GM12878 (cell line): ENCODE results near the gene PSMB5. TPM values are rescaled to one million over a fixed set of nuclear protein-coding genes. Genes with fewer than 3 reads are reported as not detected.
A peak's percentile ranks its signal among the peaks of the same experiment; 100 is the strongest.

ENCODE experiments used
- BCL11A ChIP-seq: IDR thresholded peaks from 2 replicates; pipeline ENCODE4 v1.6.1; 2011; ENCODE audit warnings: low read depth, low read length
- BHLHE40 ChIP-seq, 2 experiments: fragments of 450-650 bp in 1 of 2; IDR thresholded peaks; 2 replicates each; pipeline ENCODE4 v1.6.1; 2011 to 2017; ENCODE audit warnings: low read depth in 2 of 2, borderline replicate concordance in 1 of 2, improper control_type of control experiment in 1 of 2, low read length in 1 of 2, mild to moderate bottlenecking in 1 of 2
- CEBPB ChIP-seq, 2 experiments: fragments of 150-350 bp in 1 of 2; IDR thresholded peaks; 2 replicates each; pipeline ENCODE4 v1.6.1; 2012 to 2014; ENCODE audit warnings: low read depth in 2 of 2, low read length in 2 of 2, borderline replicate concordance in 1 of 2, inconsistent platforms in 1 of 2
- CREB1 ChIP-seq: IDR thresholded peaks from 2 replicates; pipeline ENCODE4 v1.6.1; 2012; ENCODE audit warnings: low read depth, mild to moderate bottlenecking, inconsistent platforms
- CREM ChIP-seq: IDR thresholded peaks from 2 replicates; pipeline ENCODE4 v1.6.1; 2014; ENCODE audit warnings: antibody characterized with exemption, low read depth
- CTCF ChIP-seq, 3 experiments: IDR thresholded peaks in 2 of 3; conservative IDR thresholded peaks in 1 of 3; 2 replicates each; pipeline ENCODE4 v1.5.1; 2011; ENCODE audit warnings: low read depth in 3 of 3, low read length in 3 of 3, mild to moderate bottlenecking in 3 of 3, control low read depth in 2 of 3, moderate library complexity in 2 of 3, inconsistent platforms in 1 of 3, mixed read lengths in 1 of 3; ENCODE audit not compliant: control insufficient read depth in 2 of 3, insufficient read depth in 1 of 3; ENCODE audit errors: extremely low read depth in 1 of 3
- E4F1 ChIP-seq: fragments of 450-650 bp; IDR thresholded peaks from 2 replicates; pipeline ENCODE4 v1.6.1; 2018; ENCODE audit warnings: borderline replicate concordance, mild to moderate bottlenecking; ENCODE audit not compliant: partially characterized antibody
- EP300 ChIP-seq, 2 experiments: fragments of 150-350 bp in 1 of 2; IDR thresholded peaks; 2 replicates each; pipeline ENCODE4 v1.6.1; 2011 to 2012; ENCODE audit warnings: low read depth in 2 of 2, low read length in 2 of 2, borderline replicate concordance in 1 of 2, improper control_type of control experiment in 1 of 2, inconsistent platforms in 1 of 2; ENCODE audit not compliant: control insufficient read depth in 1 of 2
- FOS ChIP-seq: IDR thresholded peaks from 3 replicates; pipeline ENCODE4 v1.6.1; 2011; ENCODE audit warnings: borderline replicate concordance; ENCODE audit not compliant: insufficient read length; ENCODE audit errors: extremely low read depth
- GABPA ChIP-seq: IDR thresholded peaks from 2 replicates; pipeline ENCODE4 v1.6.1; 2014; ENCODE audit warnings: antibody characterized with exemption, low read depth, mild to moderate bottlenecking, inconsistent platforms
- IKZF1 ChIP-seq: fragments of 450-650 bp; conservative IDR thresholded peaks from 2 replicates; pipeline ENCODE4 v1.6.1; 2017; ENCODE audit warnings: antibody characterized with exemption, mild to moderate bottlenecking
- IKZF2 ChIP-seq, 2 experiments: fragments of 450-650 bp; IDR thresholded peaks; 2 replicates each; pipeline ENCODE4 v1.6.1; 2017; ENCODE audit warnings: mild to moderate bottlenecking in 2 of 2, moderate library complexity in 2 of 2
- MYB ChIP-seq: fragments of 150-350 bp; IDR thresholded peaks from 2 replicates; pipeline ENCODE4 v1.6.1; 2014; ENCODE audit warnings: mild to moderate bottlenecking, low read depth, low read length, borderline replicate concordance
- NR2F1 ChIP-seq: fragments of 450-650 bp; conservative IDR thresholded peaks from 2 replicates; pipeline ENCODE4 v1.6.1; 2017; ENCODE audit warnings: mild to moderate bottlenecking
- NRF1 ChIP-seq: conservative IDR thresholded peaks from 2 replicates; pipeline ENCODE4 v1.6.1; 2011; ENCODE audit warnings: mild to moderate bottlenecking, low read depth, low read length, improper control_type of control experiment
- POU2F2 ChIP-seq: IDR thresholded peaks from 3 replicates; pipeline ENCODE4 v1.6.1; 2011; ENCODE audit warnings: low read depth, mild to moderate bottlenecking, low read length, borderline replicate concordance
- SRF ChIP-seq, 2 experiments: IDR thresholded peaks; 2 replicates each; pipeline ENCODE4 v1.6.1; 2011; ENCODE audit warnings: low read depth in 2 of 2, low read length in 2 of 2, mild to moderate bottlenecking in 1 of 2, moderate library complexity in 1 of 2
- TARDBP ChIP-seq: IDR thresholded peaks from 2 replicates; pipeline ENCODE4 v1.6.1; 2016; ENCODE audit warnings: borderline replicate concordance
- TCF7 ChIP-seq: IDR thresholded peaks from 2 replicates; pipeline ENCODE4 v1.6.1; 2014; ENCODE audit warnings: antibody characterized with exemption, borderline replicate concordance
- polyA plus RNA-seq, 11 experiments: library from polyadenylated mRNA; depleted of rRNA in 4 of 11; unstranded in 6 of 11; stranded (reverse) in 5 of 11; fragments of >200 nt; fragmentation: Nextera tagmentation in 4 of 11; fragmentation: Illumina TruSeq in 1 of 11; extraction: Ambion mirVana in 4 of 11; extraction: Trizol in 1 of 11; gene quantifications; 1 replicate in 1 of 11; 2 replicates in 10 of 11; pipeline versions ENCODE4 v1.2.1 to v1.2.3, GENCODE V29; 2011 to 2016; ENCODE audit warnings: inconsistent platforms in 2 of 11, missing spikeins in 2 of 11, low read depth in 1 of 11
- total RNA-seq, 4 experiments: library from RNA; depleted of rRNA in 3 of 4; stranded (reverse); fragments of >200 nt in 3 of 4; fragmentation: Illumina TruSeq in 1 of 4; extraction: Trizol in 1 of 4; gene quantifications; 2 replicates each; pipeline versions ENCODE4 v1.2.1 to v1.2.3, GENCODE V29; 2013 to 2021
- TF ChIP-seq, protein P1 (sequence below): fragments of 450-650 bp; IDR thresholded peaks from 2 replicates; pipeline ENCODE4 v1.6.1; 2014; ENCODE audit warnings: mild to moderate bottlenecking

PSMB5 gene
- total and polyA plus RNA-seq, 10 of the 15 experiments (the other 5 are each of a cell fraction or from before 2014, with no cell fraction given) = 84.5 to 802 (median 144) TPM

DNA sequence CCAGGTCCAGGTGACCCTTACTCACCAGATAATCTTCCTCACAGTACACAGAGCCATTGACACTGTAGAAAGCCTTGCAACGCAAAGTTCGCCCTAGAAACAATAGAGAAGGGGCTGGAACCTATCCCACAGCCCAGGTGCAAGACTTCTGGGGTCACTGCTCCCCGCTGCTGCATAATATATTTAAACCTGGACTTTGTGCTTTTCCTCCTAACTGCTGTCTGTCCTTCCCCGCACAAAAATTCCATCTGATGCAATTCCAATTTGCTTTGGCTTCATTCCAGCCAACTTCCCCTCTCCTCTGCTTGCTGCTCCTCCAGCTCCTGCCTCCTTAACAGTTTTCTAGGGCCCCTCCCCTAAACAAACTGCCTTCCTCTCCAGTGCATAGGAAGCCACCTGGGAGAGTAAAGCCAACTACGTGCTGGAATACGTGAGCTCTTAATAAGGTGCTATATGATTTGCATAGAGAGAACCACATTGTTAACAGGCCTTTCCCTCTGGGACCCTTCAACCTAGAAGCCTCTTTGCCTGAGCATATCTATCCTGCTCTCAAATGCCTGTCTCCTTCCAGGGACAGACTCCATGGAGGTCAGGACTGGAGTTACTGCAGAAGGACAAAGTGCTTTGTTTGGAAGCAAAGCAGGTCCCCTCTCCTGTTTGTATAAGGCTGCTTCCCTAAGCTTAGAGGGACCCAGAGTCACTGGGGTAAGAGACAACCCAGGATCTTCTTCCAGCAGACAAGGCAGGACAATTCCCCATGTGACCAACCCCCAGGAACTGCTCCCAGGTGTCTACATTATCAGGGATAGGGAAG, 57.9 kb downstream of the PSMB5 start (continued):
- TF ChIP-seq SRF (IDR thresholded peaks at IDR 0.05; ENCODE audit: low read depth in 2 of 2, low read length in 2 of 2) (no peak), NR2F1 (0 out of 2 replicates have a peak, but pooled peaks have one; percentile 23), NRF1 (no peak), CTCF (IDR thresholded peaks at IDR 0.05 in 2 of 3, conservative IDR thresholded peaks at IDR 0.05 in 1 of 3; ENCODE audit: control insufficient read depth in 2 of 3, extremely low read depth in 1 of 3, insufficient read depth in 1 of 3, low read depth in 3 of 3, low read length in 3 of 3) (no peak), MYB (no peak), CREB1 (no peak), EP300 (IDR thresholded peaks at IDR 0.05; ENCODE audit: borderline replicate concordance in 1 of 2, control insufficient read depth in 1 of 2, low read depth in 2 of 2, low read length in 2 of 2) (0 out of 4 replicates have a peak, but pooled peaks of 1 of the 2 experiments have one; percentile 15), IKZF2 (IDR thresholded peaks at IDR 0.05) (peak; percentile 67 to 80; a peak in 2 of 4 replicates), BHLHE40 (IDR thresholded peaks at IDR 0.05; ENCODE audit: borderline replicate concordance in 1 of 2, low read depth in 2 of 2, low read length in 1 of 2) (peak in 1 of 2 experiments; percentile 34; a peak in 1 of 4 replicates), CREM (no peak), CEBPB (IDR thresholded peaks at IDR 0.05; ENCODE audit: borderline replicate concordance in 1 of 2, low read depth in 2 of 2, low read length in 2 of 2) (no peak), TARDBP (no peak), TCF7 (no peak), BCL11A (no peak), GABPA (no peak), E4F1 (no peak), POU2F2 (peak; percentile 78; the same call in 1 of the 3 replicates), IKZF1 (peak; percentile 59), FOS (no peak)
- TF ChIP-seq, protein P1, sequence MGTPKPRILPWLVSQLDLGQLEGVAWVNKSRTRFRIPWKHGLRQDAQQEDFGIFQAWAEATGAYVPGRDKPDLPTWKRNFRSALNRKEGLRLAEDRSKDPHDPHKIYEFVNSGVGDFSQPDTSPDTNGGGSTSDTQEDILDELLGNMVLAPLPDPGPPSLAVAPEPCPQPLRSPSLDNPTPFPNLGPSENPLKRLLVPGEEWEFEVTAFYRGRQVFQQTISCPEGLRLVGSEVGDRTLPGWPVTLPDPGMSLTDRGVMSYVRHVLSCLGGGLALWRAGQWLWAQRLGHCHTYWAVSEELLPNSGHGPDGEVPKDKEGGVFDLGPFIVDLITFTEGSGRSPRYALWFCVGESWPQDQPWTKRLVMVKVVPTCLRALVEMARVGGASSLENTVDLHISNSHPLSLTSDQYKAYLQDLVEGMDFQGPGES = no peak
